AML-193 (cell line): ENCODE results near the gene ACOD1.

ENCODE experiments used
- DNase-seq, 2 experiments: peaks; one replicate each; lab custom pipeline; 2025; lab: John Stamatoyannopoulos, UW

The ACOD1 gene

DNA sequence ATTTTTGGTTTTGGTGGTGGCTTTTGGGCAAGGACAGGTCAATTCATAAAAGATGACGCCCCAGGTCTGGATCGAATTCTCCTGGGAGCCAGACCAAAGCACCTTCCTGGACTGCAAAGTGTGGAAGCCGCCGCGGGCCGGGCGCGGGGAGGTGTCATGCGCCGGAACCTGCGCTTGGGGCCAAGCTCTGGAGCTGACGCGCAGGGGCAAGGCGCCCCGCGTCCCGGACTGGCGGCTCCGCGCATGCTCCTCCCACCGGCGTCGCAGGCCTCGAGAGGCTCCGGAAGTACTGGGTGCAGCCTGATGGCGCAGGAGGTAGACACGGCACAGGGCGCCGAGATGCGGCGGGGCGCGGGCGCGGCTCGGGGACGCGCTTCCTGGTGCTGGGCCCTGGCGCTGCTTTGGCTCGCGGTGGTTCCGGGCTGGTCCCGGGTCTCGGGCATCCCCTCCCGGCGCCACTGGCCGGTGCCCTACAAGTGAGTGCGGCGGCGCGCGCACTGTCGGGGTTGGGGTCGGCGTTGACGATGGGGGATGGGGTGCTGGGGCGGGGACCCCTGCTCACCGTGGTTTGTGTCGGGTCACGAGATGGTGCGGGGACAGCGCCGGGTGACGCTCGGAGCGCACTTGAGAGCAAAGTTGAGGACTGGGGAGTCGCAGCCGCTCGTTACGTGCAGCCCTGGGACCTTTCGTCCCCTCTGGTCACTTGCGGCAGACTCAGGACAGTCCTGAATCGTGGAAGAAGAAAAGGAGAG is 43.7 kb downstream of the ACOD1 start, which contains the start of gene CLN5:
Gene CLN5 (plus strand): TSS at position 286 of the 752 bp plus-strand sequence. CDS start 18 bp downstream, at position 304.
- peak; percentile 94 to 96 for DNase-seq

DNA sequence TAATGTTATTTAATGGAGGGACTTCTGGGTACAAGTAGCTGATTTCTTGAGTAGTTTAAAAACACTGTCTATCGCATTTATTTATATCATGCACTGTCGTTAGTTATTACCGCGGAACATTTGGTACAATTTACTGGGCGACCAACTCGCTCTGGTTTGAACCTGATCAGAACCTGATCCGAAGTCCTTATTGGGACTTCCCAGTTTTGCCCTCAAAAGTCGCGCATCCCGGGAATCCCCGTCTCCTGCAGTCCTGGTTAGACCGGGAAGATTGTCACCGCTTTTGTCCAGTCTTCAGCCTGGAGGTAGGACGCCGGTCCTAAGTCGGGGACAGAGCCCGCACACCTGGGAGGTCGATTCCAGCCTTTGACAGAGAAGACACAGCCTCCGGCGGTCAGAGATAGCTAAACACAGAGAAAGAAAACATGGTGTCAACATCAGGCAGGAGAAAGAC is 44.3 kb downstream of the ACOD1 start:
- peak in 1 of 2 experiments; percentile 37 for DNase-seq

DNA sequence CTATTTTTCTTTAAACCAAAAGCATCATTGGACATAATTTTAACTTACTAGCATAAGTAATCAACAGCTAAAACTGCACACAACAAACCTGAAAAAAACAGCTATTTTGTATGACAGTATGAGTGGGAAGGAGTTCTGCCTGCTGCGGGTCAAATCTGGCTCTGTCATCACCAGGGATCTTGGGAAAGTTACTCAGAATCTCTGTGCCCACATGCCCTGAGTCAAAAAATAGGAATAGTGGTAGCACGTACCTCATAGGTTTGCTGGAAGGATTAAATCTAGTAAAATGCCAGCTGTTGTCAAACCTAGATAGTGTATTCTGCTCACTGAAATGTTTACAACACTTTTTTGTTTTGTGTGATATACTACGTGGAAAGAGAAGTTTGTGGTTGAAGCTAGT is 44.7 kb downstream of the ACOD1 start:
- DNase-seq, result no peak

DNA sequence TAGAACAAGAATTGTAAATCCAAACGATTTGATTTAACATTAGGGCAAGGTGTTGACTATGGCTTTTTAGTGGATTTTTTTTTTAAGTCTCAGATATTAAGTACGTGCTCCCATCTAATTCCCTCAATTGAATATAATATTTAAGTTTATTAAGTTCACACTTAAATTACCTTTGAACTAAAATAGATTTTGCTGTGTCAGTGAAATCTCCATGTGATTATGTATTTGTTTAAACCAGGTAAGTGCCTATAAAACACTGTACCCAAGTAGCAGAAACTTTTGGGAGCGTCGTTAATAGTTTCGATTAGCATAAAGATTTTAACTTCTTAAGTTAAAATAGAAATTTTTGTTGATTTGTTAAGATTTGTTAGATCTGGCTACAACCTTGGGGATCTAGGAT is 45.2 kb downstream of the ACOD1 start:
- no peak for DNase-seq

DNA sequence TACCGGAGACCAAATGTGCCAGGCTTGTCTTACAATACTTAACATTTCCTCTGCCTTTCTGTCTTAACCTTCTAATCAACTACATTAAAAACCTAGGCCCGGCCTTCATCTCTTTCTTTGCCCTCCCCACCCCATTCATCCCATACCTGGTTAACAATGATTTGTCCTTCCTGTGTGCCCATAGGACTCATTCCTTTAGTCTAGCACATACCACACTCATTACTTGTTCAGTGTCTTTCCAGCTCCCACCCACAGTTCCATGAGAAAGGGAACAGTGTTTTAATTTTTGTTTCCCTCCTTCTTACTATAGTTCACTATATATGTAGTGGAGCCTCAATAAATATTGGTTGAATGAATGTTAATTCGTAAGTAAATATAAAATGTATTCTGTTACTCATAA is 46.0 kb downstream of the ACOD1 start:
- DNase-seq, result no peak

DNA sequence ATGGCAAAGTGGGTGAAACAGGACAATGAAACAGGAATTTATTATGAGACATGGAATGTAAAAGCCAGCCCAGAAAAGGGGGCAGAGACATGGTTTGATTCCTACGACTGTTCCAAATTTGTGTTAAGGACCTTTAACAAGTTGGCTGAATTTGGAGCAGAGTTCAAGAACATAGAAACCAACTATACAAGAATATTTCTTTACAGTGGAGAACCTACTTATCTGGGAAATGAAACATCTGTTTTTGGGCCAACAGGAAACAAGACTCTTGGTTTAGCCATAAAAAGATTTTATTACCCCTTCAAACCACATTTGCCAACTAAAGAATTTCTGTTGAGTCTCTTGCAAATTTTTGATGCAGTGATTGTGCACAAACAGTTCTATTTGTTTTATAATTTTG is 52.2 kb downstream of the ACOD1 start:
- no peak for DNase-seq

DNA sequence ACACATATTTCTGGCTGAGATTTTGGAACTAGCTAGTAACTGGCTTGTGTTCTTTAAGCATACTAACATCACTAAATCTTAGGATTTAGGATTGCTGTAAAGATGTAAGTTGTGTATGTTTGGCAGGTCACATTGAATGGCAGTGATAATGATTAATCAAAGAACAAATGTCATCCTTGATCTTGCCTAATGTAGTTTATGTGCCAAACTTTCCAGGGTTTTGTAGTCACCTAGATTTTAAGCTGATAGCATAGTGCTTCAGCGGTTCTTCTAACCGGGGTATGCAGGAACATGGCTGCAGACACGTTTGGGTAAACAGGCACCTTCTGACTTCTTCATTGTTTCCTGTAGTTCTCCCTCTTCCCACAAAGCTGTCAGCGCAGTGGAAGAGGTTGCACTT is 53.2 kb downstream of the ACOD1 start:
- no peak for DNase-seq

DNA sequence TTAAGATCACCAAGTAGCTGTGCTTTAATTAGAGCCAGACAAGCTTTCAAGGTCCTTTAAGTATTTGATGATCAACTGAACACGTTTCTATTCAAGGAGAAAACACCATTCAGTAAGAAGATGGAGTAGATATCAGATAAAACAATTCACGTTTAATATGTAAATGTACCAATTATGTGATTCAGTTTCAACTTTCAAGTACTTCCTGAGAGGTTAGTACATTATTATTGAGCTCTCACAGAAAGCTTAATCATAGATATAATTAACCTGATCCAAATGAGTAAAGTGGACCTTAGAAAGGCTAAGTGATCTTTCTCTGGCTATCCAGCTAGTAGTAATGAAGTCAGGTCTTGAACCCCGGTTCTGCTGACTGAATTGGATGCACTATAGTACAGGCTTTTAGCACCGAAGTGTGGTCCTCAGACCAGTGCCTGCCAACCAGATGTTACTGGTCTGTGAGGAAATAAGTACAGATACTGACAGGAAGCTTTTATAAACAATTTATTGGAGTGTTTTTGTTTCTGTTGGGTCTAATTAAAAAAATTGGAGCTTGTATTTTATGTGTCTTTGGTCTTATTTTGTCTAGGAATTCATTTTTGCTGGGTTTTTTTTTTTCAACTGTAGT is 53.8 kb downstream of the ACOD1 start:
- DNase-seq, result no peak

DNA sequence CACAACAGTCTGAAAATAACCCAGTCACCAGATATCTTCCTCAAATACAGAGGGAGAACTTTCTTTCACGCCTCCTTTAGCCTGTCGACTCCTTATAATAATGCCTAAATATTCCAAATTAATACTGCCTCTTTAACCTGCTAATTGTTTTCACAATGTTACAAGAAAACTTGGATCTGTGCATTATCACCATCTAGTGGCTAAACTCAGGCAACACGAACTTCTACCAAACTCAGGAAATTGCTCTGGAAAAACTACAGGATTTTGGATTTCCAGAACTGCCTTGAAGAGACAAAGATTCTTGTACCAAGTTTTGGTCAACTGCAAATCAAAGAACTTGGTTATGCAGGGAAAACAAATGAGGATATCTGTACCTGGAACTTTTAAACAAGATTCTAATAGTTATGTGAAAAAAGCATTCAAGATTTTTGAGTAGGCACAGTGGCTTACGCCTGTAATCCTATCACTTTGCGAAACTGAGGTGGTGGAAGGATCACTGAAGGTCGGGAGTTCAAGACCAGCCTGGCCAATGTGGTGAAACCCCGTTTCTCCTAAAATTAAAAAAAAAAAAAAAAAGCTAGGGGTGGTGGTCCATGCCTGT is 54.4 kb downstream of the ACOD1 start:
- DNase-seq, result peak; percentile 60 to 68
